Fibroblast of upper back skin (primary cell): ENCODE data around the gene MSI2.

ENCODE experiments used
- DNase-seq: peaks from one replicate; pipeline ENCODE4 v3.0.0-alpha.2; 2013

The MSI2 gene

GRCh38 chr17:57420734-57421717, 164.7 kb downstream of the MSI2 start:
- peak; percentile 60 for DNase-seq

- DNase-seq, result peak; percentile 25
Observed at GRCh38 chr17:57422574-57423164, 166.3 kb downstream of the MSI2 start.

GRCh38 chr17:57423541-57423940, 167.2 kb downstream of the MSI2 start:
- DNase-seq, result no peak

GRCh38 chr17:57424273-57424672, 167.9 kb downstream of the MSI2 start:
- no peak for DNase-seq

GRCh38 chr17:57424777-57425188, 168.5 kb downstream of the MSI2 start:
- DNase-seq, result no peak

GRCh38 chr17:57425431-57425830, 169.1 kb downstream of the MSI2 start:
- no peak for DNase-seq

GRCh38 chr17:57425903-57426880, 169.9 kb downstream of the MSI2 start:
- DNase-seq, result no peak

- DNase-seq, result no peak
Observed at GRCh38 chr17:57429966-57430365, 173.6 kb downstream of the MSI2 start.

GRCh38 chr17:57431415-57431814, 175.1 kb downstream of the MSI2 start:
- DNase-seq, result no peak

- no peak for DNase-seq
Observed at GRCh38 chr17:57432507-57433277, 176.4 kb downstream of the MSI2 start.

GRCh38 chr17:57433452-57433851, 177.1 kb downstream of the MSI2 start:
- DNase-seq, result no peak

GRCh38 chr17:57434361-57434760, 178.0 kb downstream of the MSI2 start:
- no peak for DNase-seq

- no peak for DNase-seq
Observed at GRCh38 chr17:57436565-57436964, 180.2 kb downstream of the MSI2 start.

- no peak for DNase-seq
Observed at GRCh38 chr17:57438066-57438731, 181.9 kb downstream of the MSI2 start.

GRCh38 chr17:57439651-57440050, 183.3 kb downstream of the MSI2 start:
- DNase-seq, result no peak

GRCh38 chr17:57440522-57441269, 184.4 kb downstream of the MSI2 start:
- DNase-seq, result peak; percentile 68

GRCh38 chr17:57441270-57441600, 184.9 kb downstream of the MSI2 start:
- no peak for DNase-seq

GRCh38 chr17:57442401-57442823, 186.1 kb downstream of the MSI2 start:
- no peak for DNase-seq

- no peak for DNase-seq
Observed at GRCh38 chr17:57442914-57443571, 186.7 kb downstream of the MSI2 start.

- DNase-seq, result no peak
Observed at GRCh38 chr17:57443781-57444180, 187.5 kb downstream of the MSI2 start.
